Activated gamma-delta T cell treated with anti-CD3 and anti-CD28 coated beads, Interleukin-2, amount 50 U/mL, for 16 hours (primary cell): ENCODE data around the gene WWOX.

Experiments
- DNase-seq: peaks from one replicate; pipeline ENCODE4 v3.0.0-alpha.2; 2020; ENCODE audit warnings: low read depth

The WWOX gene

GRCh38 chr16:78773706-78774105 lies 674.3 kb downstream of the WWOX start:
- DNase-seq, result no peak

GRCh38 chr16:78775161-78775561 lies 675.7 kb downstream of the WWOX start:
- no peak for DNase-seq

- DNase-seq, result no peak
These were observed 678.9 kb downstream of the WWOX start for GRCh38 chr16:78778101-78779004.

- no peak for DNase-seq
These were observed 681.4 kb downstream of the WWOX start for GRCh38 chr16:78780808-78781207.

- no peak for DNase-seq
These were observed 683.1 kb downstream of the WWOX start for GRCh38 chr16:78782572-78782971.

GRCh38 chr16:78783570-78784079 lies 684.2 kb downstream of the WWOX start:
- no peak for DNase-seq

- DNase-seq, result no peak
These were observed 685.3 kb downstream of the WWOX start for GRCh38 chr16:78784771-78785170.

- no peak for DNase-seq
These were observed 685.8 kb downstream of the WWOX start for GRCh38 chr16:78785218-78785617.

- no peak for DNase-seq
These were observed 687.2 kb downstream of the WWOX start for GRCh38 chr16:78786635-78787034.

- DNase-seq, result no peak
These were observed 688.8 kb downstream of the WWOX start for GRCh38 chr16:78788276-78788675.

GRCh38 chr16:78788696-78789095 lies 689.2 kb downstream of the WWOX start:
- no peak for DNase-seq

GRCh38 chr16:78789561-78789960 lies 690.1 kb downstream of the WWOX start:
- no peak for DNase-seq

GRCh38 chr16:78791011-78791410 lies 691.6 kb downstream of the WWOX start:
- no peak for DNase-seq

- no peak for DNase-seq
These were observed 692.5 kb downstream of the WWOX start for GRCh38 chr16:78791926-78792325.

GRCh38 chr16:78792952-78793351 lies 693.5 kb downstream of the WWOX start:
- DNase-seq, result no peak

- DNase-seq, result no peak
These were observed 695.3 kb downstream of the WWOX start for GRCh38 chr16:78794581-78795250.

GRCh38 chr16:78795433-78795832 lies 696.0 kb downstream of the WWOX start:
- DNase-seq, result no peak

GRCh38 chr16:78796221-78796866 lies 696.9 kb downstream of the WWOX start:
- no peak for DNase-seq

GRCh38 chr16:78799429-78799828 lies 700.0 kb downstream of the WWOX start:
- DNase-seq, result no peak

- DNase-seq, result no peak
These were observed 701.1 kb downstream of the WWOX start for GRCh38 chr16:78800523-78800922.

- no peak for DNase-seq
These were observed 704.7 kb downstream of the WWOX start for GRCh38 chr16:78804058-78804735.

GRCh38 chr16:78805556-78805955 lies 706.1 kb downstream of the WWOX start:
- no peak for DNase-seq
